Muscle layer of colon (tissue), 2 donors: Measurements from ENCODE around the gene DGKZ.

Source experiments
- H3K27ac ChIP-seq: one replicate; pipeline ENCODE4 v1.7.0; 2013; ENCODE audit warnings: low read depth, mild to moderate bottlenecking, low read length, moderate library complexity
- H3K27me3 ChIP-seq, 2 donors: one replicate each; pipeline ENCODE4 v1.7.0; 2013; ENCODE audit warnings: low read length in 2 of 2, mild to moderate bottlenecking in 2 of 2; ENCODE audit not compliant: insufficient read depth in 2 of 2, control insufficient read depth in 1 of 2
- H3K36me3 ChIP-seq: one replicate; pipeline ENCODE4 v1.7.0; 2013; ENCODE audit warnings: mild to moderate bottlenecking, low read length; ENCODE audit not compliant: insufficient read depth
- H3K4me1 ChIP-seq: one replicate; pipeline ENCODE4 v1.7.0; 2013; ENCODE audit warnings: mild to moderate bottlenecking, low read length; ENCODE audit not compliant: insufficient read depth
- H3K4me3 ChIP-seq, 2 donors: one replicate each; pipeline ENCODE4 v1.7.0; 2013; ENCODE audit warnings: low read length in 2 of 2, low read depth in 1 of 2, mild to moderate bottlenecking in 1 of 2, moderate library complexity in 1 of 2
- H3K9ac ChIP-seq: one replicate; pipeline ENCODE4 v1.7.0; 2013; ENCODE audit warnings: low read length
- H3K9me3 ChIP-seq: one replicate; pipeline ENCODE4 v1.7.0; 2013; ENCODE audit warnings: mild to moderate bottlenecking, low read length
- donor health status: abdominal sarcoma.
- donor health status: Adenocarcinoma of cecum.

The DGKZ gene

DNA sequence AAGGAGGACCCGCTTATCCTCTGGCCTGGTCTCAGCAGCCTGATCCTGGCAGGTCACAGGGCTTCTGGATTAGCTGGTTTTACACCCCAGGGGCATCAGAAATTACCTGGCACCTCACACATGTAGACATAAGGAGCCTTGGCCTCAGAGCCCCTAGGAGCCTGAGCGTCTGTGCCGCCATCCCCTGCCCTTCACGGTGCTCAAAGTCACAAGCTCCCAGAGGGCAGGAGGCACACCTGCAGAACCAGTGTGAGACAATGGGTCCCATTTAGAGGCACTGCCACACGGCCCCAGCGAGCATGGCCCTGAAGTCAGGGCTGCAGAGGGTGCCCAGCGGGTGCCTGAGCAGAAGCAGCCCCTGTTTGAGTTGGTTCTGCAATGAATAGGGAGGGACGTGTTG lies 3.9 kb downstream of the DGKZ start:
- Histone ChIP-seq H3K27me3 (no peaks in the 10 kb centered on the region), H3K36me3 (no peaks in the 10 kb centered on the region), H3K27ac (no peak overlapping the region), H3K4me3 (no peak overlapping the region), H3K9me3 (no peaks in the 10 kb centered on the region), H3K4me1 (peaks cover 31% of the 10 kb centered on the region), H3K9ac (no peak overlapping the region)

DNA sequence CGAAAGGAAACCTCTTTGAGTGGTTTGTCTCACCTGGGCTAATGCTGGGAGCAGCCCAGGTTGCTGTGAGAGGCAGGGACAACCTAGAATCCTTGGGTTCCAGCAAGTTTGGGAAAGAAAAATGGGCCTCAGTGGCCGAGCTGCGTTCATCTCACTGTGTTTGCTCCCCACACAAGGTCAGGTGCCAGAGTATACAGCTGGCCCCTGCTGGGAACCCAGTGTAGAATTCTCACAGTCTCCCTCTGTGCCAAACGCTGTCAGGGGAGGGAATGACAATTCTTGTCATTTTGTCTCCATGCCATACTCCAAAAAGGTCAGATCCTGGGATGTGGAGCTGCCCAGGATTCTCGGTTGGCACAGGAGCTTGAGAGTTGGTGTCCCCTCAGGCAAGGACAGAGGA lies 4.3 kb downstream of the DGKZ start:
- Histone ChIP-seq H3K36me3 (no peaks in the 10 kb centered on the region), H3K4me1 (peaks cover 29% of the 10 kb centered on the region), H3K9me3 (no peaks in the 10 kb centered on the region), H3K4me3 (no peak overlapping the region), H3K9ac (no peak overlapping the region), H3K27ac (no peak overlapping the region), H3K27me3 (no peaks in the 10 kb centered on the region)

DNA sequence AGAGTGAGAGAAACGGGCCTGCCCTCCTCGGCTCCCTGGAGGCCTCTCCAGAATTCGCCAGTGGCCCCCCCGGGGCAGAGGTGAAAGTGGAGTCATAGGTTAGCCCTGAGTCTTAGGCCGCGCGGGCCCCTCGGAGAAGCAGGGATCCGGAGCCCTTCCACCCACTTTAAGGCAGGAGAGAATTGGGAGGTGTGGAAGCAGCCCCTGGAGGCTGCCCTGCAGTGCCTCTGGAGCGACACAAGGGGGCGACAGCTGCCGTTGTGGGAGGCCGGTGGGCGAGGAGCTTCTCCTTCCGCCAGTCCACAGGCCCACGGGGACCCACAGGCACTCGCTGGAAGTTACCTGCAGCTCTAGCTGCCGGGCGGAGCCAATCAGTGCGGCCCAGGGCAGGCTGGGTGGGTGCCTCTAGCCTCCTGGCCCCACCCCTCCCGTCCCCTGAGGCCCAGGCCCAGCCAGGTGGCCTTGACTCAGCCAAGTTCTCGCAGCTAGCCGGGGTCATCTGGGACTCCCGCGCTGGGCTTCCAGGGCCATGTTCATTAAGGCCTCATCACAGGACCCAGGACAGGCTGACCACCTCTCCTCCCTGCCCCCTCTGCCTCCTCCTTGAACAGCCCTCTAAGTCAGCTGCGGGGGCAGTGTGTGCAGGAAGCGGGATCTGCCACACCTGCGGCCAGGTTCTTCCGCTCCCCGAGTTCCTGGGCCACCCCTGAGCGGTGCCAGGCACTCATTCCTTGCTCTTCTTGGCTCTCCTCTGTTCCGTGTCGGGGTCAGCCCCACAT lies 5.0 kb downstream of the DGKZ start:
- Histone ChIP-seq H3K9me3 (no peaks in the 10 kb centered on the region), H3K27ac (no peak overlapping the region), H3K4me3 (no peak overlapping the region), H3K27me3 (no peaks in the 10 kb centered on the region), H3K36me3 (no peaks in the 10 kb centered on the region), H3K4me1 (peaks cover 25% of the 10 kb centered on the region), H3K9ac (no peak overlapping the region)

DNA sequence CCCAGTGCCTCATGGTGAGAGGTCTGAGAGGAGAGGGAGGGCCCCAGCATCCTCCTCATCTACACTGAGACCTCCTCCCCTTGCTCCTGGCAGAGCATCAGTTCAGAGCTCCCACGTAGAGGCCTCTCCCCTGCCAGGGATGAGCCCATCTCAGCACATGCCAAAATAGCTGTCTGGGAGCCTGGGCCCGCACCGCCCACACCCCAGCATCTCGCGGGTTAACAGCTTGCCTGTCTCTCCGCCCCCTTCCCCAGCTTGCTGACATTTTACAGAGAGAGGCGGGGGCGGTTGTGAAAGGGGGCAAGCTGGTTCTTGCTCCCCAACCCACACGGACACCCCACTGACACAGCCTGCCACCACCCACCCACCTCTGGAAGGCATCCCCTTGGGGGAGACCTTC lies 6.4 kb downstream of the DGKZ start:
- Histone ChIP-seq H3K27ac (no peak overlapping the region), H3K4me1 (peaks cover 17% of the 10 kb centered on the region), H3K27me3 (no peaks in the 10 kb centered on the region), H3K9ac (no peak overlapping the region), H3K4me3 (no peak overlapping the region), H3K36me3 (no peaks in the 10 kb centered on the region), H3K9me3 (no peaks in the 10 kb centered on the region)

DNA sequence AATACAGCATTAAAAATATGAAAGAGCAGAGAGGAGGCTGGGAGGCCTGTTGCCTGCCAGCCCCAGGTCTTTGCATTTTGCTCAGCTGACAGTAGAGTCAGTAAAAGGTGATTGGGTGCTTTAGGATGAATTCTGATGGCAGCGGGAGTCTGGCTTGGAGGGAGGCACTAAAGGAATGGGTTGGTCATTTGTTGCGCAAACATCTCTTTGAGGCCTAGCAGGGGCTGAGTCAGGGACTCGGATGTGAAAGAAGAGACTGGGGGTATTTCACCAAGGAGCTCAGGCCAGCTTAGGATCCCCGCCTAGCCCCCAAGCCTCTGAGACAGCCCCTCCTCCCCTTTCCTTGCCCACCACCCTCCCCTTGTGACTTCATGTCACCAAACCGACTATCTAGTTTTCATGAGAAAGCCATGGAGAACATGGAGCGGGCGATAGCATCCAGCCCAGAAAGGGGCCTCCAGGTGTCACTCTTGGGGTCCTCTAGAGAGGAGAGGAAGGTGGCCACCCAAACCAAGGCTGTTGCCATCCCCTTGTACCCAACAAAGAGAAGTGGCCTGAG lies 9.7 kb downstream of the DGKZ start:
- Histone ChIP-seq H3K4me1 (peaks cover 17% of the 10 kb centered on the region), H3K9me3 (no peaks in the 10 kb centered on the region), H3K4me3 (no peak overlapping the region), H3K27ac (no peak overlapping the region), H3K9ac (no peak overlapping the region), H3K27me3 (no peaks in the 10 kb centered on the region), H3K36me3 (no peaks in the 10 kb centered on the region)

DNA sequence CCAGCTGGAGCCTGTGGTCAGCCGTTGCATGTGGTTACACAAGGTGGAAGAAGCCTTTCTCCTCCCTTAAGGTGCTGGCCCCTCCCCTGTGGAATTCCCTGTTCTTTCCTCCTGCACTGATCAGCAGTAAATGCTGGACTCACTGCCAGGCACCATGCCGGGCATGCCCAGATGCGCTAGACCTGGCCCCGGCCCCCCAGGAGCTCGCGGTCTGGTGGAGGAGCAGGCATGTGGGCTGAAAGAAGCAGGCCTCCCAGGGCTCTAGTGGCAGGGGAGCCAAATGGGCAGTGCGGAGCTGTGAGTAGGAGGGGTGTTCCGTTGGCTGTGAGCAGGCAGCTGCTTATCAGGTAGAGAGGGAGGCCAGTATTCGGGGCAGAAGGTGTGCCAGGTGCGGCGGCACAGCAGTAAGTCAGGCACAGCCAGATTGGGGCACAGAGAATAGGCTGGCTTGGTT lies 10.2 kb downstream of the DGKZ start:
- Histone ChIP-seq H3K27me3 (no peaks in the 10 kb centered on the region), H3K4me3 (no peak overlapping the region), H3K27ac (no peak overlapping the region), H3K36me3 (no peaks in the 10 kb centered on the region), H3K9me3 (no peaks in the 10 kb centered on the region), H3K9ac (no peak overlapping the region), H3K4me1 (peaks cover 19% of the 10 kb centered on the region)

DNA sequence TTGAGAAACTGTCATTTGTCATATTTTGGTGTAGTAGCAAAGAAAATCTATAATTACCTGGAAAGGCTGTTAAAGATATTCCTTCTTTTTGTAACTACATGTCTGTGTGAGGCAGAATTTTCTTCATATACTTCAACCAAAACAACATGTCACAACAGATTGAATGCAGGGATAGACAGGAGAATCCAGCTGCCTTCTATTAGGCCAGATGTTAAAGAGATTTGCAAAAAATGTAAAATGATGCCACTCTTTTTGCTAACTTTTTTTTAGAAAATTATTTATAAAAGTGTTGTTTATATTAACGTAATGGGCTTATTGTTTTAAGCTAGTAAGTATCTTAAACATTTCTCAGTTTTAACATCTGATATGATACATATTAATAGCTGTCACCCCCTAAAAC lies 12.7 kb downstream of the DGKZ start:
- Histone ChIP-seq H3K4me1 (peaks cover 27% of the 10 kb centered on the region), H3K27me3 (no peaks in the 10 kb centered on the region), H3K4me3 (no peak overlapping the region), H3K9ac (no peak overlapping the region), H3K36me3 (peaks cover 4% of the 10 kb centered on the region), H3K9me3 (no peaks in the 10 kb centered on the region), H3K27ac (no peak overlapping the region)

DNA sequence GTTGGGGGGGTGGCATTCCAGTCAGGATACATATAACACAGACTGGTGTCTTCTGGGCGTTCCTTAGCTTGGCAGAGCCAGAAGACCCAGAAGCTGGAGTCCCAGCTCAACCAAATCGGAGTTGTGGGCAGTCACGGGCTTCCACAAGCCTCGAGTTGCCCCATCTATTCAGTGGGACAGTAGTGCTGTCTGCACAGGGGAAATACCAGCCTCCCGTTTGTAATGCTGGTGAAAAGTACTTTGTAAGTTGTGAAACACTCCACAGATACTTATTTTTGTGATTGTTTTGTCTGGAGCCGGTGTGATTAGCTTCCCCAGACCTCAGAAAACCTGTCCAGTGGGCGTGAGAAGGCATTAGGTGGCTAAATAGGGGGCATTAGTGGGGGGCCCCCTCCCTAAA lies 13.6 kb downstream of the DGKZ start:
- Histone ChIP-seq H3K4me3 (peak overlapping the region; percentile 68 to 70), H3K27ac (peak overlapping the region; percentile 86), H3K9ac (peak overlapping the region; percentile 68), H3K36me3 (peaks cover 4% of the 10 kb centered on the region), H3K27me3 (no peaks in the 10 kb centered on the region), H3K4me1 (peaks cover 27% of the 10 kb centered on the region), H3K9me3 (no peaks in the 10 kb centered on the region)

DNA sequence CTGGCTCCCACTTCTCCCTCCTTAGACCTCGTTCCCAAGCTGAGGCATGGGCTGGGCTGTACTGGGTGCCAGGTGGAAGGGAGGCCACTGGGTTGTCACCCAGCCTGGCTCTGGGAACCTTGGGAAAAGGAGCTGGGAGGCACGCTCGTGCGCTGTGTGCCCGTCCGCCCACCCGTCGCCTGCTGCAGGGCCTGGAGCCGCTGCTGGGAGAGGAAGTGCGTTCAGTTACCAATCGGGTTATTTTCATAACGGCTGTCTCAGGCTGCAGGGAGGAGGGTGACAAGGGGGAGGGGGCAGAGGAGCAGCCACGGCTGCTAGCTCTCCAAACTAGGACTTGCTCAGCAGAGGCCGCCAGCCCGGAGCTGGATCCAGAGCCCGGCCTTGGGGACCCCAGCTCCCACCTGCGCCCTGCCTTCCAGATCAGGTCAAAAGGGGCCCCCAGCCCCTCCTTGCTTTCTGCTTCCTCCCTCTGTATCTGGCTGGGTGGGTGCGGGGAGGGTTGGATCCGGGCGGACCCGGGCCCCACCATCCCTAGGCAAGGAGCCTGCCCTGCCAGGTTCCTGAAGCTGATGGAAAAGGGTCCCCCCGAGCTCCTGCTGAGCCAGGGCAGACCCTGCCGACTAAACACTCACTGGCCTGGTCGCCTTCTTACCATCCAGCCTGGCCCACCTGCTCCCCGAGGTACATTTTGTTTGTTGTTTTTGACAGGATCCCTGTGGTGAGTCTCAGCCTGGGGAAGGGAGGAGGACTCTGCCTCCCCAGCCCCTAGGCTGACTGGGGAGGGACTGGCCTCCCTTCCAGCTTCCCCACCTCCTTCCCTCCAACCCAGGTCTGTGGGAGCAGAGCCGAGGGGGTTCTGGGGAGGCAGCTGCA lies 14.3 kb downstream of the DGKZ start:
- Histone ChIP-seq H3K9me3 (no peaks in the 10 kb centered on the region), H3K4me1 (peaks cover 27% of the 10 kb centered on the region), H3K4me3 (peak overlapping the region; percentile 68 to 70)

DNA sequence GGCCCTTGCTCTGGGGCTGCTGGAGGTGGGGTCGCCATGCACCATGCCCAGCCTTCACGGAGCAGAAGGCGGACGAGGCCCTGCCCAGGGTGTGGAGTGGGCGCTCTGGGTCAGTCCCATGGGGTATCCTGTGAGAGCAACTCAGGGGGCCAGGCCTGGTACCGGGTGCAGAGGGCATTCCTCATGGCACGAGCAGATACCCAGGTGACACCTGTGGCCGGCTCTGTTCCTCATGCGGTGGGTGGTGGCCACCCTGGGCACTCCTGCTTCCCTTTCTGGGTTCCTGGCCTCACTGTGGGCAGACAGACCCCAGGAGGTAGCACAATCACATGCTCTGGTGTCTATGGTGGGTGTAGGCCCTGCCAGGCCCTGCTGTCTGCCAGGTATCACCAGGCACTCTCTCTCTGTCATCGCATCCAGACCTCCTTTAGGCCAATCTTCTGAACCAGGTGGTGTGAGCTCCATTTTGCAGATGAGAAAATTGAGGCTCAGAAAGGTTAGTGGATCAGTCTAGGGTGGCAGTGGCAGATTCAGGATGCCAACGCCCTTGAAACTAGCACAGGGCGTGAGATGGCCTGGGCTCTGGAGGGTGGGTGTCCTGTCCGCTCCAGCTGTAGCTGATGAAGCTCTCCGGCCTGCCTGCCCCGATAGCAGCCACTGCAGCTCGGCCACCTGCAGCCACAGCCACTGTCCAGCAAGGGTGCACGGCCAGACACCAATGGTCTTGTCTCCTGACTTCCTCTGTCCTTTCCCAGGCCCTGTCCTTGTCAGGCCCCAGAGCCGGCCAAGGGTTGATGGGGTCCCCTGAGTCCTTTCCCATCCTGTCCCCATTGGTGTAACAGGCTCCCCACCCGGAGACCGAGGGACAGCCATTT lies 15.1 kb downstream of the DGKZ start:
- Histone ChIP-seq H3K4me3 (peak overlapping the region in 1 of 2 donors; percentile 70), H3K4me1 (peaks cover 27% of the 10 kb centered on the region), H3K36me3 (peaks cover 4% of the 10 kb centered on the region), H3K9me3 (no peaks in the 10 kb centered on the region), H3K27ac (peak overlapping the region; percentile 86), H3K27me3 (no peaks in the 10 kb centered on the region), H3K9ac (peak overlapping the region; percentile 68)

More for the DNA sequence above, 14.3 kb downstream of the DGKZ start:
- Histone ChIP-seq H3K36me3 (peaks cover 4% of the 10 kb centered on the region), H3K9ac (peak overlapping the region; percentile 68), H3K27ac (peak overlapping the region; percentile 86), H3K27me3 (no peaks in the 10 kb centered on the region)

DNA sequence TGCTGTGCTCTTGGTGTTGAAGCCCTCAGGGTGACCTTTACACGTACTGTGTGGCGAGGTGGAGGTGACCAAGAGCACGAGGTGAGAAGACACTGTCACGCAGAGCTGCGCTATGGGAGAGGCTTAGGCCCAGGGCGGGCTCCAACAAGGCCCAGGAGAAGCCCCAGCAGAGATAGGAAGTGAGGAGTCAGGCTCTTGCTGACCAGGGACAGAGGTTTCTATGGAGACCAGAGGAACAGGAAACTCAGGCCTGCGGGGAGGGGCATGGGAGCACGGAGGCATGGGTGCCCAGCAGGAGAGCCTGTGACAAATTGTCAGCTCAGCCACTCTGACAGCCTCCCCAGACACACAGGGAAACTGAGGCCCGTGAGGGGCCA lies 15.8 kb downstream of the DGKZ start:
- peaks cover 6% of the 10 kb centered on the region for H3K36me3 ChIP-seq
- no peaks in the 10 kb centered on the region for H3K9me3 ChIP-seq
- no peaks in the 10 kb centered on the region for H3K27me3 ChIP-seq
- peaks cover 27% of the 10 kb centered on the region for H3K4me1 ChIP-seq
- no peak overlapping the region for H3K4me3 ChIP-seq
- H3K27ac ChIP-seq: peak overlapping the region; percentile 86
- no peak overlapping the region for H3K9ac ChIP-seq
